ENCODE data around the gene EPS8L2. TPM values are rescaled to one million over a fixed set of nuclear protein-coding genes. Genes with fewer than 3 reads are reported as not detected.

Gene EPS8L2
- polyA plus RNA-seq, 3 donors: 128 to 189 (median 150) TPM

- no peak for DNase-seq
These were observed 4.1 kb upstream of the EPS8L2 start for GRCh38 chr11:701741-702461.

GRCh38 chr11:702462-703461, 3.3 kb upstream of the EPS8L2 start:
- no peak for DNase-seq

- no peak for DNase-seq
These were observed 2.5 kb upstream of the EPS8L2 start for GRCh38 chr11:703506-703905.

- DNase-seq: no peak
These were observed 1.8 kb upstream of the EPS8L2 start for GRCh38 chr11:704228-704674.

GRCh38 chr11:704781-705645, 1.0 kb upstream of the EPS8L2 start:
- DNase-seq: no peak

- no peak for DNase-seq
These were observed 467 bp downstream of the EPS8L2 start for GRCh38 chr11:706439-706956.

GRCh38 chr11:706957-707816, 1.2 kb downstream of the EPS8L2 start:
- no peak for DNase-seq

- no peak for DNase-seq
These were observed 1.9 kb downstream of the EPS8L2 start for GRCh38 chr11:707817-708420.

- no peak for DNase-seq
These were observed 2.5 kb downstream of the EPS8L2 start for GRCh38 chr11:708511-708910.

GRCh38 chr11:709109-709997, 3.3 kb downstream of the EPS8L2 start:
- DNase-seq: no peak

GRCh38 chr11:714436-714835, 8.4 kb downstream of the EPS8L2 start:
- DNase-seq: no peak

GRCh38 chr11:719214-720016, 13.4 kb downstream of the EPS8L2 start:
- DNase-seq: no peak

GRCh38 chr11:720017-720641, 14.1 kb downstream of the EPS8L2 start:
- DNase-seq: no peak

GRCh38 chr11:720642-721246, 14.7 kb downstream of the EPS8L2 start:
- DNase-seq: no peak

- DNase-seq: no peak
These were observed 15.3 kb downstream of the EPS8L2 start for GRCh38 chr11:721247-721740.

GRCh38 chr11:721741-722345, 15.8 kb downstream of the EPS8L2 start:
- no peak for DNase-seq

Measured in renal pelvis (tissue), 4 donors.